Liver (tissue), 3 donors: ENCODE results near the gene SEMA7A.

Source experiments
- CTCF ChIP-seq: fragments of 150-350 bp; IDR thresholded peaks from 2 replicates; pipeline ENCODE4 v1.5.1; 2017; ENCODE audit warnings: improper control_type of control experiment, low read depth, low read length; ENCODE audit not compliant: missing input control
- EGR1 ChIP-seq, 2 donors: IDR thresholded peaks; 2 replicates each; pipeline ENCODE4 v1.6.1; 2016 to 2018; ENCODE audit warnings: antibody characterized with exemption in 2 of 2, low read depth in 2 of 2
- HNF4G ChIP-seq: IDR thresholded peaks from 2 replicates; pipeline ENCODE4 v1.6.1; 2016; ENCODE audit warnings: antibody characterized with exemption
- JUND ChIP-seq, 2 donors: IDR thresholded peaks; 2 replicates each; pipeline ENCODE4 v1.6.1; 2016; ENCODE audit warnings: antibody characterized with exemption in 2 of 2
- RAD21 ChIP-seq, 2 donors: IDR thresholded peaks; 2 replicates each; pipeline ENCODE4 v1.6.1; 2016; ENCODE audit warnings: antibody characterized with exemption in 2 of 2, mild to moderate bottlenecking in 2 of 2
- REST ChIP-seq: IDR thresholded peaks from 2 replicates; pipeline ENCODE4 v1.6.1; 2016; ENCODE audit warnings: antibody characterized with exemption, mild to moderate bottlenecking
- RXRA ChIP-seq, 2 donors: IDR thresholded peaks; 2 replicates each; pipeline ENCODE4 v1.6.1; 2017 to 2018; ENCODE audit warnings: antibody characterized with exemption in 2 of 2, mild to moderate bottlenecking in 1 of 2
- SP1 ChIP-seq: IDR thresholded peaks from 2 replicates; pipeline ENCODE4 v1.6.1; 2018; ENCODE audit warnings: antibody characterized with exemption, mild to moderate bottlenecking
- TAF1 ChIP-seq: conservative IDR thresholded peaks from 2 replicates; pipeline ENCODE4 v1.6.1; 2016; ENCODE audit warnings: antibody characterized with exemption, mild to moderate bottlenecking
- TF ChIP-seq, protein P1 (sequence below): IDR thresholded peaks from 2 replicates; pipeline ENCODE4 v1.6.1; 2016; ENCODE audit warnings: antibody characterized with exemption
- donor health status: healthy.
- donor health status: healthy.

- TF ChIP-seq CTCF (no peak), EGR1 (IDR thresholded peaks at IDR 0.05; ENCODE audit: low read depth in 2 of 2) (no peak), JUND (IDR thresholded peaks at IDR 0.05) (no peak), HNF4G (no peak), REST (no peak), SP1 (no peak), TAF1 (no peak), RXRA (IDR thresholded peaks at IDR 0.05) (no peak), RAD21 (IDR thresholded peaks at IDR 0.05) (no peak)
- TF ChIP-seq, protein P1, sequence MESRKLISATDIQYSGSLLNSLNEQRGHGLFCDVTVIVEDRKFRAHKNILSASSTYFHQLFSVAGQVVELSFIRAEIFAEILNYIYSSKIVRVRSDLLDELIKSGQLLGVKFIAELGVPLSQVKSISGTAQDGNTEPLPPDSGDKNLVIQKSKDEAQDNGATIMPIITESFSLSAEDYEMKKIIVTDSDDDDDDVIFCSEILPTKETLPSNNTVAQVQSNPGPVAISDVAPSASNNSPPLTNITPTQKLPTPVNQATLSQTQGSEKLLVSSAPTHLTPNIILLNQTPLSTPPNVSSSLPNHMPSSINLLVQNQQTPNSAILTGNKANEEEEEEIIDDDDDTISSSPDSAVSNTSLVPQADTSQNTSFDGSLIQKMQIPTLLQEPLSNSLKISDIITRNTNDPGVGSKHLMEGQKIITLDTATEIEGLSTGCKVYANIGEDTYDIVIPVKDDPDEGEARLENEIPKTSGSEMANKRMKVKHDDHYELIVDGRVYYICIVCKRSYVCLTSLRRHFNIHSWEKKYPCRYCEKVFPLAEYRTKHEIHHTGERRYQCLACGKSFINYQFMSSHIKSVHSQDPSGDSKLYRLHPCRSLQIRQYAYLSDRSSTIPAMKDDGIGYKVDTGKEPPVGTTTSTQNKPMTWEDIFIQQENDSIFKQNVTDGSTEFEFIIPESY, result no peak
Measured at GRCh38 chr15:74369084-74369745, 64.5 kb downstream of the SEMA7A start.
